ENCODE results near the gene HS3ST5. TPM values are rescaled to one million over a fixed set of nuclear protein-coding genes. Genes with fewer than 3 reads are reported as not detected.

Gene HS3ST5
- total and polyA plus RNA-seq, 7 donors: 0.28 to 1.1 (median 0.36) TPM; not detected in 2

DNA sequence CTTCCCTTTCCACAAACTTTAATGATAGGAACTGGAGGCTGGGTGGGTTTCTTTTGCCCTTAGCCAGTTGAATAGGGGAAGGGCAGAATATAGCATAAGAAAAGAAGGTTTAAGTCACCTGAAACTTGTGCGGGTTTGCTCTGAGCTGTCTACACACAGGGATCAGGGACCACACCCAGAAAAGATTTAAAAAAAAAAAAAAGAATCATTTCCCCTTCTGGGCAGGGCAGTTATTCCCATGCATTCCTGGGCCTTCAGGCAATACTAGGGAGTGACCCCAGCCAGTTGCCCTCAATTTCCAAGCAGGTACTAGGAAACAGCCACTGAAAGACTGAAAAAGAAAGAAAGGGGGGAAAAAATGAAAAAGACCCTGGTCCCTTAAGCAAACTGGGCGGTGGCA, 332.3 kb downstream of the HS3ST5 start:
- Histone ChIP-seq H3K27me3 (no peaks in the 10 kb centered on the region), H3K27ac (no peak overlapping the region), H3K4me3 (no peak overlapping the region), H3K4me1 (peaks cover 0 to 6% (median 0%) of the 10 kb centered on the region in 4 donors), H3K36me3 (no peaks in the 10 kb centered on the region), H3K9me3 (no peaks in the 10 kb centered on the region)
- TF ChIP-seq, protein P1, sequence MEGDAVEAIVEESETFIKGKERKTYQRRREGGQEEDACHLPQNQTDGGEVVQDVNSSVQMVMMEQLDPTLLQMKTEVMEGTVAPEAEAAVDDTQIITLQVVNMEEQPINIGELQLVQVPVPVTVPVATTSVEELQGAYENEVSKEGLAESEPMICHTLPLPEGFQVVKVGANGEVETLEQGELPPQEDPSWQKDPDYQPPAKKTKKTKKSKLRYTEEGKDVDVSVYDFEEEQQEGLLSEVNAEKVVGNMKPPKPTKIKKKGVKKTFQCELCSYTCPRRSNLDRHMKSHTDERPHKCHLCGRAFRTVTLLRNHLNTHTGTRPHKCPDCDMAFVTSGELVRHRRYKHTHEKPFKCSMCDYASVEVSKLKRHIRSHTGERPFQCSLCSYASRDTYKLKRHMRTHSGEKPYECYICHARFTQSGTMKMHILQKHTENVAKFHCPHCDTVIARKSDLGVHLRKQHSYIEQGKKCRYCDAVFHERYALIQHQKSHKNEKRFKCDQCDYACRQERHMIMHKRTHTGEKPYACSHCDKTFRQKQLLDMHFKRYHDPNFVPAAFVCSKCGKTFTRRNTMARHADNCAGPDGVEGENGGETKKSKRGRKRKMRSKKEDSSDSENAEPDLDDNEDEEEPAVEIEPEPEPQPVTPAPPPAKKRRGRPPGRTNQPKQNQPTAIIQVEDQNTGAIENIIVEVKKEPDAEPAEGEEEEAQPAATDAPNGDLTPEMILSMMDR (IDR thresholded peaks at IDR 0.05): no peak
- TF ChIP-seq POLR2AphosphoS5 (IDR thresholded peaks at IDR 0.05): no peak
- TF ChIP-seq POLR2A (IDR thresholded peaks at IDR 0.05): no peak
- no peak for TF ChIP-seq EP300 (IDR thresholded peaks at IDR 0.05)
- WGBS, 2 donors: 70 to 86% methylated on average over 2 of the region's 2 CpGs
- no peak for DNase-seq
- intact Hi-C loops (cut with DNase I): no loop called here

DNA sequence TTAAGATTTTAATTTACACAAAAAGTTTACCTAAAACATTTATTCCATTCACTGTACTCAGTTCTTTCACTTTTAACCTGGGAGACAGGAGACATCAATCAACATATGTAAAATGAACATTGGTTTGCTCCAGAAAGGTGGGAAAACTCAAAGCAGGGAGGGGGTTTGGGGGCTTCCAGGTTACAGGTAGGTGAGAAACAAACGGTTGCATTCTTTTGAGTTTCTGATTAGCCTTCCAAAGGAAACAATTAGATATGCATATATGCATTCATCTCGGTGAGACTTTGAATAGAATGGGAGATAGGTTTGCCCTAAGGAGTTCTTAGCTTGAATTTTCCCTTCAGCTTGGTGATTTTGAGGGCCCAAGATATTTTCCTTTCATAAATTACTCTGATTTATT, 333.6 kb downstream of the HS3ST5 start:
- H3K27ac ChIP-seq: no peak overlapping the region
- no peak for TF ChIP-seq POLR2AphosphoS5 (IDR thresholded peaks at IDR 0.05)
- TF ChIP-seq EP300 (IDR thresholded peaks at IDR 0.05): no peak
- TF ChIP-seq, protein P1 (IDR thresholded peaks at IDR 0.05): no peak
- no peak for TF ChIP-seq POLR2A (IDR thresholded peaks at IDR 0.05)
- H3K36me3 ChIP-seq: no peaks in the 10 kb centered on the region
- H3K9me3 ChIP-seq: no peaks in the 10 kb centered on the region
- intact Hi-C loops (cut with DNase I): no loop called here
- H3K27me3 ChIP-seq: no peaks in the 10 kb centered on the region
- DNase-seq: no peak
- peaks cover 0 to 6% (median 0%) of the 10 kb centered on the region in 4 donors for H3K4me1 ChIP-seq
- WGBS, 2 donors: 60 to 67% methylated on average over 2 of the region's 2 CpGs
- H3K4me3 ChIP-seq: no peak overlapping the region

DNA sequence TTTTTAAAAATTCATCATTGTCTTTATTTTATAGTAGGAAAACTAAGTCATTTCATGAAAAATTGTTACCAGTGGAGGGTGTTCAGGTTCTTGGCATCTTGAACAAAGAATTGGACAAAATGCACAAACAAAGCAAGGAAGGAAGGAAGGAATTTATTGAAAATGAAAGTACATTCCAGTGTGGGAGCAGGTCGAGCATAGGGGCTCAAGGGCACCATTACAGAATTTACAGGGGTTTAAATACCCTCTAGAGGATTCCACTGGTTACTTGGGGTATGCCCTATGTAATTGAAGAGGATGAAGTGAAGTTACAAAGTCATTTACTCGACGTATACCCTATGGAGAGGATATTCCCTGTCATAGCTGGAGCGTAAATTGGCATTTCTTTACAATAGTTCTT, 334.5 kb downstream of the HS3ST5 start:
- intact Hi-C loops (cut with DNase I): no loop called here
- TF ChIP-seq EP300 (IDR thresholded peaks at IDR 0.05) (no peak), POLR2AphosphoS5 (IDR thresholded peaks at IDR 0.05) (no peak), POLR2A (IDR thresholded peaks at IDR 0.05) (no peak)
- TF ChIP-seq, protein P1 (IDR thresholded peaks at IDR 0.05): no peak
- WGBS, 2 donors: 83% methylated on average over 4 of the region's 4 CpGs
- Histone ChIP-seq H3K4me1 (peaks cover 0 to 6% (median 0%) of the 10 kb centered on the region in 4 donors), H3K27me3 (no peaks in the 10 kb centered on the region), H3K27ac (no peak overlapping the region), H3K9me3 (no peaks in the 10 kb centered on the region), H3K36me3 (no peaks in the 10 kb centered on the region), H3K4me3 (no peak overlapping the region)
- DNase-seq: no peak

DNA sequence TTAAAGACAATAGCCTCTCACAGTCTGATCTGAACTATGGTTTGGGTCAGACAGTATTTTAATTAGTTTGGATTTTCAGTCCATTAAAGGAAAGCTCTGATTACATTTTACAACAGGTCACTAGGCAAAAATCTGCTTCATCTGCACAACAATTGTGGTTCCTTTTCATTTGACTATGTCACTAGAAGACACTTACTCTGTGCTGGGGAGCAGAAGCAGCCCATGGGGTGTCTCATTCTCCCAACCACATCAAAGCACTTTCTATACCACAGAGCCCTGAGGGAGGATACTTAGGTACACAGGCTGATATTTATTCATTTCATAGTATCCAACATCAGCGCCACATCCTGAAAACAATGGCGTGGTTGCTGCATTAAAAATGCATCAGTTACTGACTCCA, 335.3 kb downstream of the HS3ST5 start:
- Histone ChIP-seq H3K4me3 (no peak overlapping the region), H3K9me3 (no peaks in the 10 kb centered on the region), H3K4me1 (peaks cover 0 to 6% (median 0%) of the 10 kb centered on the region in 4 donors), H3K27ac (no peak overlapping the region), H3K36me3 (no peaks in the 10 kb centered on the region), H3K27me3 (no peaks in the 10 kb centered on the region)
- no peak for DNase-seq
- 76 to 86% methylated on average over 2 of the region's 2 CpGs for WGBS, 2 donors
- intact Hi-C loops (cut with DNase I): no loop called here
- TF ChIP-seq, protein P1 (IDR thresholded peaks at IDR 0.05): no peak
- TF ChIP-seq POLR2AphosphoS5 (IDR thresholded peaks at IDR 0.05) (no peak), EP300 (IDR thresholded peaks at IDR 0.05) (no peak), POLR2A (IDR thresholded peaks at IDR 0.05) (no peak)

Small RNA genes within 50 kb of the gene (small RNA-seq; reads per million reads assigned to genes)
- gene RNA5SP213: 0 reads per million in 3 donors

All from sigmoid colon (tissue), 7 donors.